DMS53 (cell line): Measurements from ENCODE around the gene ZNF473.

Experiments used
- DNase-seq: peaks from one replicate; lab custom pipeline; 2025; lab: John Stamatoyannopoulos, UW

The ZNF473 gene

DNA sequence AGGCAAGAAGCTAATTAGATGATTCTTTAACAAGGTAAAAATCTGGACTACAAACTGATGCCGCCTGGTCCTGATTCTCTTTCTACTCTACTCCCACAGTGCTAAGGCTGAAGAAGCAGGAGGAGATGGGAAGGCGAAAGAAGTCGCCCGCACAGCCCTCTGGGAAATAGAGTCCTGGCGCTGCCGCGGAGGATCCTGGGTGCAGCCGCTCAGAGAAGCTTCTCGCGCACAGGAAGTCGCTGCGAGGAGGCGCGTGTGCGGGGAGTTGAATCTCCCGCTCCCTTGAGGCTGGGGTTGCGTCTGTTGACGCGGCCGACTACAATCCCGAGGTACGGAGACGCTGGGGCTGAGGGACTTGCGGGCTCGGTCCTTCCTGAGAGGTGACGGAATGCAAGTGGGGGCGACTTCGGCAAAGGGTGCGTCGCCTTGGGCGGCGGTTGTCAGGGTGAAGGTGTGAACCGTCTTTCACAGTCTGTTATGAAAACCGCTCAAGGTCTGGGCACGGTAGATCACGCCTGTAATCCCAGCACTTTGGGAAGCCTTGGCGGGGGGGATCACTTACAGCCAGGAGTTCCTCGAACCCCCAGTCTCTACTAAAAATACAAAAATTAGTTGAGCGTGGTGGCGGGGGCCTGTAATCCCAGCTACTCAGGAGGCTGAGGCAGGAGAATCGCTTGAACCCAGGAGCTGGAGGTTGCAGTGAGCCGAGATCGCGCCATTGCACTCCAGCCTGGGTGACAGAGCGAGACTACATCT, at the start of gene ZNF473:
TSS of gene ZNF473 (plus strand) at position 212 of the 756 bp plus-strand sequence. CDS start 5,078 bp downstream, outside the sequence.
- DNase-seq, result peak; percentile 96

DNA sequence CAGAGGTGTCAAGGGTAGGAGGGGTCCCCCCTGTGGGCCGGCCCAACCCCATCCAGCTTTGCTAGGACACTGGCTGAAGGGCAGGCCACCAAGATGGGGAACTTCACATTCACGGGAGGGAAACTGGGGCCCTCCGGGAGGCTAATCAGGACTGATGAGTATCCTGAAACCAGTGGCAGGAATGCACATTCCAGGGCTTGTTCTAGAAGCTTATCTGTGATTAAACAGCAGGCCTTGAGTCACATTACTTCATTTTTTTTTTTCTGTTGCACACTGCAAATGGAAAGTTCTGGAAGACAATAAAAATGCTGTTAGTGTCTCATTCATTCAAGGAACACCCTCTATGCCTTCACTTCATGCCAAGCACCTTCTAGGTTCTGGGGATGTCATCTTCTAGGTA, 49.3 kb upstream of the ZNF473 start:
- DNase-seq, result no peak

GRCh38 chr19:49977076-49977475, 48.7 kb upstream of the ZNF473 start:
- DNase-seq, result no peak

GRCh38 chr19:49977881-49978280, 47.9 kb upstream of the ZNF473 start:
- no peak for DNase-seq

DNA sequence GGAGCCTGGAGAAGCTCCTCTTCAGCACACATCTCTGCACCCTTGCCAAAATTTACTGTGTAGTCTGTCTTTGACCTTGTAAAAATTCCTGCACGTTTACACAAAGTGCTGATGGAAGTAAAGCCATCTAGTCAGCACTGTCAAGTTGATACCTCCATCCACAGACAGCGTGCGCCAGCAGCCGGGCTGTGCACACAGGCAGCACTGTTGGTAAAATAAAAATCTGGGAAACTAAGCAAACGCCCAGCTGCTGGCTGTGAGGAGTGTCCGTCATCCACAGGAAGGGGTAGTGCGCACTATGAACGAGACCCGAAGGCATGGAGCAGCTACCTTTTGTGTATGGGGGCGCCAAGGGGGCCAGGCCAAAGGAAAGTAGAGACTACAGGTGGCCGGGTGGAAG, 47.5 kb upstream of the ZNF473 start:
- no peak for DNase-seq

DNA sequence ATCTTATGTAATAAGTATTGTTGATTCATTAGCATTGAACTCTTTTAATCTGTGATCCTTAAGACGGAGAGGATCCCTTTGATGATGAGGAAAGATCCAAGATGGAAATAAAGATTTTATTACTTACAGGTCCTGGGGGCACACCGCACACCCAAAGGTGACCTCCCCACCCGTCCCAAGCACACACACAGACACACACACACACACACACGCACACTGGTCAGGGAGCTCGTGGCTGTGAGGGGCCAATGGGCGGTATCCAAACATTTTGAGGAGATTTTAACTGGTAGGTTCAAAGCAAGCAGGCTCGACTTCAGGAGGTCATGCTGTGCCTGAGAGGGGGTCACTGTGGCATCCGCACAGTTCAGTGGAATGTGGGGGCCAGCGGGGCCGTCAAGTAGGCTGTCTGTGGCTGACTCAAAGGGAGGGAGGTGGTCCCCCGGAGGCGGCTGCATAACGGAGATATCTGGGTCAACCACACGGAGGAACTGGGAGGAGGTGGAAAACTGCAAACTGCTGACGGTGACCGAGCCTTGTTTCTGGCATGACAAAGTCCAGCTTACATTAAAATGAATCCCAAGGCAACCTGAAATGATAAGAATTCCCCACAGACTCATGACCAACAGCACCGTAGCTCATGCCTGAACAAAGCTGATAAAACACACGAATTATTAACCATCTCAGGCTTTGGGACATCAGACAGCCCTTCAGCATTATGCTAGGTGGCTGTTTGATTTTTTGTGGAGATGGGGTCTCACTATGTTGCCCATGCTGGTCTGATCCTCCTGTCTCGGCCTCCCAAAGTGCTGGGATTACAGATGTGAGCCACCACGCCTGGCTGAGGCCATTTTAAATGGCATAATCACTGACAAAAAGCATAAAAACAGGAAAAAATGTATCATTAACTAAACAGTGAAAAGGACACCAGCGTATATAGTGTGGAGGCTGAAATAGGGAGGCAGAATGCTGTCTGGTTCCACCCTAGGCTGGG, 43.9 kb upstream of the ZNF473 start:
- no peak for DNase-seq

GRCh38 chr19:49983645-49984229, 42.1 kb upstream of the ZNF473 start:
- peak; percentile 74 for DNase-seq

GRCh38 chr19:49984491-49984890, 41.3 kb upstream of the ZNF473 start:
- no peak for DNase-seq

GRCh38 chr19:49985871-49986270, 39.9 kb upstream of the ZNF473 start:
- no peak for DNase-seq

DNA sequence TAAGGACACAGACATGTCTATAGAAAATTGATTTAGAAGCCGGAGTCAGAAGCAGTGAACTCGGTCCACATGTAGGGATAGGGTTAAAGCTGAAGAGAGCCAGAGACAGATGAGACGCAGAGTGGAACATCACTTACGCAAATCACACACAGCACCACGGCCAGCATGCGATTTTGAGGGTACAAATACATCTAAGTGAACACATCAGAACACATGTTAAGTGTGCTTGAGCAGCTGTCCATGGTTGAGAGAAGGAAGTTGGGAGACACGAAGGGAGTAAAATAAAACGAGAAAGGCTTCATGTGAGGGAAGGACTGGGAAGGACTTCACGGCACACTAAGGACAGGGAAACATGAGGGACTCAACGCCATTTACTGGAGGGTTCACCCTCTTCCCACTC, 39.5 kb upstream of the ZNF473 start:
- DNase-seq, result no peak

DNA sequence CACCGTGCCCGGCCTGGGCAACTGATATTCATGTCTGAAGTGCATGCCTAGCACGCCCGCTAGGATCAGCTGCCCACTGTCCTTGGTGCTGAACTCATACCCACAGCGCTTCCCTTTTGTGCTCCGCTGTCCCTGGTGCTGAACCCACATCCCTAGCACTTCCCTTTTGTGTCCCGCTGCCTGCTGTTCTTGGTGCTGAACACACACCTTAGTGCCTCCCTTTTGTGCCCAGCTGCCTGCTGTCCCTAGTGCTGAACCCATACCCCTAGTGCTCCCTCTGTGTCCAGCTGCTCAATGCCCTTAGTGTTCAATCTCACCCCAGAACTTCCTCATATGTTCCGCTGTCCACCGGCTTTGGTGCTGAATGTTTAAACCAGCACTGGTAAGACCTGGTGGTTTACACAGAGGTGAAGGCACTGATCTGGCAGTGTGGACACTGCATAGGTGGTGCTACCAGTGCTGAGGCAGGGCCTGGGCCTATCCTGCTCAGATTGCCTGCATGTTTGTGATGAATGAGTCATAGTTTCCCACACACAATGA, 38.6 kb upstream of the ZNF473 start:
- DNase-seq, result peak; percentile 88

DNA sequence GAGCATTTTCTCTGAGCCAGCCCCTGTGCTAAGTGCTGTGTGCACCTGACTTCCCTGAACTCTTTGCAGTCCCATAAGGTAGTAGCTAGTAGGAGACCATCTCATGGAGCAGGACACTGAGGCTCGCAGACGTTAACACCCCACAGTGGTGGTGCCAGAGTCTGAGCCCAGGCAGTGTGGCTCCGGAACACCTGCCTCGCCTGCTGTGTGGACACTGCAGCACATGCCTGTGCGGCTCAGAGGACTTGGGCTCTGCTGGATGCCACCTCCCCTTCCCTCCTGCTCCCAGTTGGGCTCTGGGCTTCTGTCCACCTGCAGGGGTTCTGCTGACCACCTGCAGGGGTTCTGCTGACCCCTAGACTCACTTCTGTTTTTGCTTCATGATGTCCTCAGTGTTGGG, 37.8 kb upstream of the ZNF473 start:
- DNase-seq, result no peak

DNA sequence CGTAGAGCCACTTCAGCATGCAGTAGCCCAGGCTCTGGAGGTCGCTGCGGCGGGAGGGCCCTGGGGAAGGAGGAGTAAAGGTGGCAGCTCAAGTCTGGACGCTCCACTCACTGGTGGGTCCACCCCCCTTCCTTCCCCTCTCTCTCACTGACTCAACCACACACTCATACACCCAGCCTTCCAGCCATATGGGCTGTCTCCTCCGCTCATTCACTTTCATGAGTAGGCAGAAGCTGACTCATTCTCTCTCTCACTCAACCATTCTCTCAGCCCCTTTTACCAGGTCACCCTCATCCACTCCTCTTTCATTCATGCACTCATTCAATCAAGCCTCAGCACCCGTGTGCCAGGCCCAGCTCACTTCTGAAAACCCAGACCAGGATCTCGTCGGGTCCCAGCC, 37.4 kb upstream of the ZNF473 start:
- DNase-seq, result peak; percentile 39

- peak; percentile 64 for DNase-seq
These were observed 28.1 kb upstream of the ZNF473 start for GRCh38 chr19:49997709-49998108.

DNA sequence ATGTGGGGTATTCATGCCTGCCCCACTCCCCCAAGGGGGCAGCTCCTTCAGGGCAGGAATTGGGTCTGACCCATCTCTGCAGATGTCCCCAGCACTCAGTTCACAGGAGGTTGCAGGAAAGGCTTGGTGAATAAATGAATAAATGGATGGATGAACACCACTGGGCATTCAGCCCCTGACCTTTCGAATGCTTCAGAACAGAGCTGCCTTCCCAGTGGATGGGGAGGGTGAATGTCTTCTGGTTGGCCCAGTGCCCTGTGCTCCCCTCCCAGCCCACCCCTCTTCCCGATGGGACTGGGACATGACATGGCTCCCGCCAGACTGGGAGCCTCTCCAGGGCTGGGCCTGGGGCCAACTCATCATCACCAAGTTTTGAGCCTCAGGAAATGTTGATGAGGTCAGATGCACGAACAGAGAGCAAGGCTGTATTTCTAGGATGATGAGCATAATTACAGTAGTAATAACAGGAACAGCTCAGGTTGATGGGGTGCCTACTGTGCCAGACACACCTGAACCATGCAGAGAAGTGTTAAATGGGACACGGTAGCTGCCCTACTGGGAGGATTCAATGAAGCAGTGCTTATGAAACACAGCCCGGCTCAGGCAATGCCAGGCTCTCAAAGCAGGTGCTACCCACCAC, 26.3 kb upstream of the ZNF473 start:
- DNase-seq, result no peak

GRCh38 chr19:50000038-50000840, 25.6 kb upstream of the ZNF473 start:
- DNase-seq, result no peak

DNA sequence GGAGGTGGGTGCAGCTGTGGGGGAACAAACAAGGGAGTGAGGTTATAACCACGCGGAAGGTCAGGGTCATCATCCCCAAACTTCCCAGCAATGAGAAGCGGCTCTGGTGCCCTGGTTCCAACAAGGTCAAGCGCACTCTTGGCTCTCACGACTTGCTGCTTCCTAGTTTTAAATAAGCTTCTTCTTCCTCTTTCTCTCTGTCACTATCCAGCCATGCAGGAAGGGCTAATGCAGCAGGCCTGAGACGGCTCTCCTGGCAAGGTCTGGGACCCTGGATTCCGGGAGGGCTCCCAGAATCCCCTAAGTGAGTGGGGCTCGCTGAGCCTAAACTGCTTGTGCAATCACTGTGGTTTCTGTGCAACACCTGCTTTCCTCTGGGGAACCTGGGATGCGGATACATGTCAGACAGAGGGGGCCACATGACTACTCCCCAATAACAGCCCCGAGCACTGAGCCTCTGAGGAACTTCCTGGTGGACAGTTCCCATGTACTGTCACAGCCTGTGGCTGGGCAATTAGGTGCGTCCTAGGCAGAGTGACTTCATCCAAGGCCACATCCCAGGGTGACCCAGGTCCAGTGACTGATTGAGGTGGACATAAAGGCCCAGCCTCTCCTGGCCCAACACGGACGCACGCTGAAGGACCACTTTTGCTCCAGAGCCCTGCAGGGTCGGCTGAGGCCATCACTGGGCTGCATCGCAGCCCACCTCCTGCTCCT, 24.8 kb upstream of the ZNF473 start:
- DNase-seq, result no peak

- DNase-seq, result no peak
These were observed 24.0 kb upstream of the ZNF473 start for GRCh38 chr19:50001775-50002174.

- no peak for DNase-seq
These were observed 23.3 kb upstream of the ZNF473 start for GRCh38 chr19:50002386-50002960.

GRCh38 chr19:50003254-50003788, 22.5 kb upstream of the ZNF473 start:
- DNase-seq, result no peak
